Loucy (cell line): Measurements from ENCODE around the gene CYSTM1.

Experiments used
- EZH2phosphoT487 ChIP-seq: fragments of 200-600 bp; IDR thresholded peaks from 2 replicates; pipeline ENCODE4 v1.6.1; 2018; ENCODE audit warnings: antibody characterized with exemption, mild to moderate bottlenecking, moderate library complexity, borderline replicate concordance
- TF ChIP-seq, protein P1 (sequence below): fragments of 200-600 bp; sonication (generic); conservative IDR thresholded peaks from 2 replicates; pipeline ENCODE4 v1.5.1; 2014; ENCODE audit warnings: mild to moderate bottlenecking, antibody characterized with exemption, low read length

DNA sequence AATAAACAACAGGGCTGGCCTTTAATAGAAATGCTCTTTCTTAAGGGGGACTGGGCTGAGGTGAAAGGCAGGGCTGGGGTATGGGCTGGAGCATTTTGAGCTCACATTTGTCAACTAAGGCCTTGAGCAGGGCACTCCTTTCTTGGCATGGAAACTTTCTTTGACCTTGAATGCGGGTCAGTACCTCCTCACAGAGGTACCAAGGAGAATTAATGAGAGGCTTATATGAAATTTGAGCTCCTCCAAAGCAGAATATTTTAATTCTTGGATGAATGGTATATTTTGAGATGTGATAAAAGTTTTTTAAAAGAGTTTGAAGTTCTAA is 3.1 kb downstream of the CYSTM1 start:
- TF ChIP-seq, protein P1, sequence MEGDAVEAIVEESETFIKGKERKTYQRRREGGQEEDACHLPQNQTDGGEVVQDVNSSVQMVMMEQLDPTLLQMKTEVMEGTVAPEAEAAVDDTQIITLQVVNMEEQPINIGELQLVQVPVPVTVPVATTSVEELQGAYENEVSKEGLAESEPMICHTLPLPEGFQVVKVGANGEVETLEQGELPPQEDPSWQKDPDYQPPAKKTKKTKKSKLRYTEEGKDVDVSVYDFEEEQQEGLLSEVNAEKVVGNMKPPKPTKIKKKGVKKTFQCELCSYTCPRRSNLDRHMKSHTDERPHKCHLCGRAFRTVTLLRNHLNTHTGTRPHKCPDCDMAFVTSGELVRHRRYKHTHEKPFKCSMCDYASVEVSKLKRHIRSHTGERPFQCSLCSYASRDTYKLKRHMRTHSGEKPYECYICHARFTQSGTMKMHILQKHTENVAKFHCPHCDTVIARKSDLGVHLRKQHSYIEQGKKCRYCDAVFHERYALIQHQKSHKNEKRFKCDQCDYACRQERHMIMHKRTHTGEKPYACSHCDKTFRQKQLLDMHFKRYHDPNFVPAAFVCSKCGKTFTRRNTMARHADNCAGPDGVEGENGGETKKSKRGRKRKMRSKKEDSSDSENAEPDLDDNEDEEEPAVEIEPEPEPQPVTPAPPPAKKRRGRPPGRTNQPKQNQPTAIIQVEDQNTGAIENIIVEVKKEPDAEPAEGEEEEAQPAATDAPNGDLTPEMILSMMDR = no peak
- no peak for TF ChIP-seq EZH2phosphoT487
